ENCODE measurements around the gene STARD9.

Gene STARD9

GRCh38 chr15:42681119-42681518 is 105.7 kb downstream of the STARD9 start:
- no peak overlapping the region for H3K4me3 ChIP-seq (ENCODE audit: low read depth, low read length)
- DNase-seq (ENCODE audit: low read depth, low spot score), result no peak
- no peak for TF ChIP-seq CTCF (IDR thresholded peaks at IDR 0.05; ENCODE audit: insufficient read depth, low read length, missing control alignments)
- ChIA-PET CTCF (interaction anchor here (1.1 to 2.7 kb wide), 2 partner anchors 23 to 248 kb away, joined by 3 to 10 read pairs; no protein-coding TSS in a partner anchor), POLR2A (no interaction called here)

- DNase-seq (ENCODE audit: low read depth, low spot score), result no peak
- POLR2A ChIA-PET, result no interaction called here
- H3K4me3 ChIP-seq (ENCODE audit: low read depth, low read length), result no peak overlapping the region
- CTCF ChIA-PET, result no interaction called here
- no peak for TF ChIP-seq CTCF (IDR thresholded peaks at IDR 0.05; ENCODE audit: insufficient read depth, low read length, missing control alignments)
These were observed 110.9 kb downstream of the STARD9 start for GRCh38 chr15:42686281-42686680.

- no peak for TF ChIP-seq CTCF (IDR thresholded peaks at IDR 0.05; ENCODE audit: insufficient read depth, low read length, missing control alignments)
- POLR2A ChIA-PET, result interaction anchor here (0.6 kb wide), 1 partner anchor 303 kb away, joined by 4 read pairs; no protein-coding TSS in a partner anchor
- CTCF ChIA-PET, result interaction anchor here (1.3 to 1.9 kb wide), 2 partner anchors 12 to 17 kb away, joined by 5 to 6 read pairs; no protein-coding TSS in a partner anchor
- no peak overlapping the region for H3K4me3 ChIP-seq (ENCODE audit: low read depth, low read length)
- DNase-seq (ENCODE audit: low read depth, low spot score), result no peak
These were observed 112.3 kb downstream of the STARD9 start for GRCh38 chr15:42687740-42688139.

GRCh38 chr15:42688301-42688700 is 112.9 kb downstream of the STARD9 start:
- CTCF ChIA-PET, result interaction anchor here (1.3 to 1.9 kb wide), 2 partner anchors 13 to 16 kb away, joined by 5 to 6 read pairs; no protein-coding TSS in a partner anchor
- no peak for TF ChIP-seq CTCF (IDR thresholded peaks at IDR 0.05; ENCODE audit: insufficient read depth, low read length, missing control alignments)
- POLR2A ChIA-PET, result no interaction called here
- no peak for DNase-seq (ENCODE audit: low read depth, low spot score)
- no peak overlapping the region for H3K4me3 ChIP-seq (ENCODE audit: low read depth, low read length)

GRCh38 chr15:42691308-42691707 is 115.9 kb downstream of the STARD9 start:
- H3K4me3 ChIP-seq (ENCODE audit: low read depth, low read length), result no peak overlapping the region
- ChIA-PET POLR2A (no interaction called here), CTCF (interaction anchor here (0.6 kb wide), 1 partner anchor 234 kb away, joined by 3 read pairs; no protein-coding TSS in a partner anchor)
- TF ChIP-seq CTCF (IDR thresholded peaks at IDR 0.05; ENCODE audit: insufficient read depth, low read length, missing control alignments), result no peak
- DNase-seq (ENCODE audit: low read depth, low spot score), result no peak

- no peak overlapping the region for H3K4me3 ChIP-seq (ENCODE audit: low read depth, low read length)
- no peak for TF ChIP-seq CTCF (IDR thresholded peaks at IDR 0.05; ENCODE audit: insufficient read depth, low read length, missing control alignments)
- POLR2A ChIA-PET, result no interaction called here
- DNase-seq (ENCODE audit: low read depth, low spot score), result no peak
- CTCF ChIA-PET, result interaction anchor here (0.6 kb wide), 1 partner anchor 233 kb away, joined by 3 read pairs; no protein-coding TSS in a partner anchor
These were observed 116.4 kb downstream of the STARD9 start for GRCh38 chr15:42691770-42692169.

Data from AG04449 (cell line).